Heart right ventricle (tissue), 16 donors: Measurements from ENCODE around the gene PAX5. TPM values are rescaled to one million over a fixed set of nuclear protein-coding genes. Genes with fewer than 3 reads are reported as not detected.
"Not testable (repeated sequence)": the region's sequence is repeated elsewhere in the genome, so short reads cannot be mapped to it uniquely, and the experiment has no call there.

Experiments used
- ATAC-seq, 8 donors: fragments of 200-7000 bp; cut with Tn5 transposase; one replicate each; pipeline ENCODE4 v1.9.1; 2020; ENCODE audit warnings: mild to moderate bottlenecking in 8 of 8, moderate library complexity in 8 of 8, moderate number of reproducible peaks in 1 of 8
- DNase-seq, 2 donors: peaks; one replicate each; pipeline ENCODE4 v3.0.0-alpha.2; 2020
- H3K27ac ChIP-seq, 10 donors: fragments of 200-600 bp; sonication (generic) in 2 of 10; one replicate each; pipeline versions ENCODE4 v1.5.0 to v1.8.0; 2020 to 2022; ENCODE audit warnings: mild to moderate bottlenecking in 3 of 10
- H3K27me3 ChIP-seq, 7 donors: fragments of 200-600 bp; one replicate each; pipeline ENCODE4 v1.8.0; 2021 to 2022; ENCODE audit warnings: mild to moderate bottlenecking in 2 of 7
- H3K36me3 ChIP-seq, 9 donors: fragments of 200-600 bp; sonication (generic) in 1 of 9; one replicate each; pipeline versions ENCODE4 v1.5.0 to v1.8.0; 2020 to 2022; ENCODE audit warnings: mild to moderate bottlenecking in 2 of 9
- H3K4me1 ChIP-seq, 9 donors: fragments of 200-600 bp; sonication (generic) in 1 of 9; one replicate each; pipeline versions ENCODE4 v1.5.0 to v1.8.0; 2020 to 2022; ENCODE audit warnings: mild to moderate bottlenecking in 4 of 9
- H3K4me3 ChIP-seq, 10 donors: fragments of 200-600 bp; sonication (generic) in 2 of 10; one replicate each; pipeline versions ENCODE4 v1.5.0 to v1.8.0; 2020 to 2022; ENCODE audit warnings: mild to moderate bottlenecking in 7 of 10, moderate library complexity in 2 of 10
- H3K9me3 ChIP-seq, 11 donors: fragments of 200-600 bp in 10 of 11; sonication (generic) in 2 of 11; one replicate each; pipeline versions ENCODE4 v1.5.0 to v1.8.0; 2013 to 2022; ENCODE audit warnings: mild to moderate bottlenecking in 2 of 11, control low read depth in 1 of 11, moderate library complexity in 1 of 11
- WGBS, 2 donors: extraction: QIAGEN DNeasy Blood & Tissue Kit; methylation state at CpG; one replicate each; pipeline ENCODE4 v1.1.7; 2013; ENCODE audit warnings: inconsistent platforms in 1 of 2; 5-methylcytosine and 5-hydroxymethylcytosine counted together
- intact Hi-C, 10 donors: fragments of 100-400 bp; cut with DNase I; formaldehyde crosslinking; loops; one replicate each; pipeline versions ENCODE4 v1.11.1 to v1.14.2; 2022
- polyA plus RNA-seq, 2 donors: library from polyadenylated mRNA; stranded (reverse); fragments of 200-250 nt; gene quantifications; one replicate each; pipeline ENCODE4 v1.2.3, GENCODE V29; 2013
- total RNA-seq, 10 donors: library from RNA; stranded (reverse); fragmentation: NEBNext Ultra II Directional in 3 of 10; extraction: Animal tissue kit (Norgen Biotek cat#: 25700) in 3 of 10; gene quantifications; one replicate each; pipeline versions ENCODE4 v1.2.1 to v1.2.4, GENCODE V29; 2021 to 2023
- TF ChIP-seq, protein P1 (sequence below), 9 donors: fragments of 200-600 bp; sonication (generic) in 2 of 9; IDR thresholded peaks; one replicate each; pipeline versions ENCODE4 v1.5.0 to v1.8.0; 2021 to 2022; ENCODE audit warnings: antibody characterized with exemption in 9 of 9, mild to moderate bottlenecking in 5 of 9, moderate library complexity in 1 of 9
- donor health status: Arrhythmogenic right ventricular cardiomyopathy.
- donor health status: ischemic (EF 13 %, LVEDD 7.1; RV severe dilation, severe dysfunction).
- donor health status: healthy with polysubstance abuse.
- donor health status: DM: no; HTN: yes; CAD: no.
- donor health status: DM: no; HTN: no; CAD: no.
- donor health status: ischemic (EF 25% LVEDD 6.9; RV normal size, moderate dysfunction).
- donor health status: ischemic (EF 25% LVEDD 5.7; RV mildly dilated, moderate dysfunction).
- donor health status: healthy.
- donor health status: DM: yes; HTN: yes; CAD: no.
- donor health status: Ischemic cardiomyopathy.
- donor health status: ischemic (EF 35%, LVEDD 5.7; RV mildly dilated, moderate dysfunction).
- donor health status: nonischemic (EF 11% LVEDD 7.7; RV severe dilation, severe dysfunction).
- donor health status: DM: yes; HTN: yes; CAD: no.
- donor health status: PGD.
- donor health status: ischemic (EF 29% LVEDD 5.4; RV normal size, mild dysfunction).
- donor health status: nonischemic (EF 23%, LVEDD 6.1; RV moderate dilation, normal function).

Gene PAX5
- total and polyA plus RNA-seq, 12 donors, result under 0.01 to 0.09 TPM; not detected in 10

- intact Hi-C loops, result loop anchor here in 4 of 10 donors (1.0 to 10.0 kb wide), 4 partner anchors 41 to 45 kb away; partner anchors contain the start of gene ZCCHC7 (in 4 of the 4)
- Histone ChIP-seq H3K4me1 (peaks cover 0 to 45% (median 21%) of the 10 kb centered on the region in 9 donors), H3K27me3 (peaks cover 0 to 14% (median 0%) of the 10 kb centered on the region in 7 donors), H3K4me3 (peak overlapping the region; percentile 69 to 95 (median 83)), H3K36me3 (peaks cover 0 to 5% (median 0%) of the 10 kb centered on the region in 9 donors), H3K9me3 (no peaks in the 10 kb centered on the region), H3K27ac (peak overlapping the region; percentile 63 to 93 (median 88))
- TF ChIP-seq, protein P1, sequence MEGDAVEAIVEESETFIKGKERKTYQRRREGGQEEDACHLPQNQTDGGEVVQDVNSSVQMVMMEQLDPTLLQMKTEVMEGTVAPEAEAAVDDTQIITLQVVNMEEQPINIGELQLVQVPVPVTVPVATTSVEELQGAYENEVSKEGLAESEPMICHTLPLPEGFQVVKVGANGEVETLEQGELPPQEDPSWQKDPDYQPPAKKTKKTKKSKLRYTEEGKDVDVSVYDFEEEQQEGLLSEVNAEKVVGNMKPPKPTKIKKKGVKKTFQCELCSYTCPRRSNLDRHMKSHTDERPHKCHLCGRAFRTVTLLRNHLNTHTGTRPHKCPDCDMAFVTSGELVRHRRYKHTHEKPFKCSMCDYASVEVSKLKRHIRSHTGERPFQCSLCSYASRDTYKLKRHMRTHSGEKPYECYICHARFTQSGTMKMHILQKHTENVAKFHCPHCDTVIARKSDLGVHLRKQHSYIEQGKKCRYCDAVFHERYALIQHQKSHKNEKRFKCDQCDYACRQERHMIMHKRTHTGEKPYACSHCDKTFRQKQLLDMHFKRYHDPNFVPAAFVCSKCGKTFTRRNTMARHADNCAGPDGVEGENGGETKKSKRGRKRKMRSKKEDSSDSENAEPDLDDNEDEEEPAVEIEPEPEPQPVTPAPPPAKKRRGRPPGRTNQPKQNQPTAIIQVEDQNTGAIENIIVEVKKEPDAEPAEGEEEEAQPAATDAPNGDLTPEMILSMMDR (IDR thresholded peaks at IDR 0.05), result no peak
- ATAC-seq, result peak; percentile 99 to 100 (median 99)
- 2% methylated on average over 63 of the region's 63 CpGs for WGBS, 2 donors
- peak; percentile 90 to 92 for DNase-seq
Observed at GRCh38 chr9:37079370-37080164, 45.5 kb upstream of the PAX5 start.

DNA sequence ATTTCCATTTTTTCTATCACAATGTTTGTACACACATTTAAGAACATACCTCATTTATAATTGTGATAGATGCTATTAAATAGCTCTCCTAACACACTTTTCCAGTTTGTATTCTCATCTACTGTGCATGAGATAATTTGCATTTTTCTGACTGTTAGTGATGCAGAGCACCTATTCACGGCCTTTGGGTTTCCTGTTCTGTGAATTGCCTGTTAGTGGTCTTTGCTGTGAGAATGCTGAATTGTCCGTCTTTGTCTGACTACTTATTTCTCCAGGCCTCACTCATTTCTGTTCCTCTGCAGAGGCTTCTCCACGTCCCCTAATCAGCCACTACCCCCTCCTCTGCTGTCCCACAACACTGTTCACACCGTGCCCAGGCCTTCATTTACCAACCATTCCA lies 40.7 kb upstream of the PAX5 start:
- H3K27ac ChIP-seq, ATAC-seq, H3K9me3 ChIP-seq, H3K4me3 ChIP-seq, H3K36me3 ChIP-seq, H3K4me1 ChIP-seq, DNase-seq: not testable (repeated sequence)
- WGBS, 2 donors, result 68 to 77% methylated on average over 4 of the region's 4 CpGs
- intact Hi-C loops, result loop anchor here in 2 of 10 donors (5.0 to 10.0 kb wide), 2 partner anchors 48 to 50 kb away; partner anchors contain the start of gene ZCCHC7 (in 2 of the 2)
- peaks cover 0 to 14% (median 0%) of the 10 kb centered on the region in 7 donors for H3K27me3 ChIP-seq

DNA sequence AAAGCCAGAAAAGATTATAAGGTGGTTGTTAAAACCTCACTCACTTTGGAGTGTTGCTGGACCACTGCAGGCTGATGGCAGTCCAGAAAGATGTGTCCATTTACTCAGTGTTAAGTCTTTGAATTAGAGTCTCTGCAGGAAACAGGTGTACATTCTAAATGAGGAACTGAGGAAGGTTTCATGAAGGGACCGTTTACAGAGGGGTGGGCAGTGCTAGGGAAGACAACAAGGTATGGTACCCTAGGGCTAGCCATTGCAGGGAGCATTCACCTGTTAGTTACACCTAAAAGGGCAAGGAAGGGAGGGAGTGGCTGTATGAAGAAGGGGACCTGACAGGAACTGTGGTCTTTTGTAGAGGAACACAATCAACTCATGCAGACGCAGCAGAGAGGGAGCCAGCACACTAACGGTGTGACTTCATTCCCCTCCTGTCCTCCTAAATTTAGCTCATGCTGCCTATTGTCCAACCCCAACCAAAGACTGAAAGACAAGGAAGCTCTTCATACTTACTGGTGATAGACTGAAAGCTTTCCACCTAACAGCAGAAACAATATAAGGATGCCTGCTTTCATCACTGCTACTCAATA lies 32.2 kb upstream of the PAX5 start:
- ATAC-seq (no peak), DNase-seq (no peak)
- TF ChIP-seq, protein P1 (IDR thresholded peaks at IDR 0.05), result no peak
- 28 to 31% methylated on average over 3 of the region's 3 CpGs for WGBS, 2 donors
- Histone ChIP-seq H3K4me3 (no peak overlapping the region), H3K4me1 (no peaks in the 10 kb centered on the region), H3K27me3 (peaks cover 0 to 60% (median 33%) of the 10 kb centered on the region in 7 donors), H3K27ac (no peak overlapping the region), H3K36me3 (no peaks in the 10 kb centered on the region), H3K9me3 (no peaks in the 10 kb centered on the region)
- intact Hi-C loops, result no loop called here

GRCh38 chr9:37062336-37062735 lies 28.3 kb upstream of the PAX5 start:
- peaks cover 0 to 92% (median 53%) of the 10 kb centered on the region in 7 donors for H3K27me3 ChIP-seq
- ATAC-seq (no peak), DNase-seq (no peak)
- TF ChIP-seq, protein P1 (IDR thresholded peaks at IDR 0.05), result no peak
- H3K4me1 ChIP-seq, result no peaks in the 10 kb centered on the region
- intact Hi-C loops, result no loop called here
- H3K4me3 ChIP-seq, result no peak overlapping the region
- no peak overlapping the region for H3K27ac ChIP-seq
- H3K36me3 ChIP-seq, result no peaks in the 10 kb centered on the region
- 65 to 81% methylated on average over 4 of the region's 4 CpGs for WGBS, 2 donors
- H3K9me3 ChIP-seq, result no peaks in the 10 kb centered on the region
